ENCODE results near the gene MAGEA6.

Gene MAGEA6

DNA sequence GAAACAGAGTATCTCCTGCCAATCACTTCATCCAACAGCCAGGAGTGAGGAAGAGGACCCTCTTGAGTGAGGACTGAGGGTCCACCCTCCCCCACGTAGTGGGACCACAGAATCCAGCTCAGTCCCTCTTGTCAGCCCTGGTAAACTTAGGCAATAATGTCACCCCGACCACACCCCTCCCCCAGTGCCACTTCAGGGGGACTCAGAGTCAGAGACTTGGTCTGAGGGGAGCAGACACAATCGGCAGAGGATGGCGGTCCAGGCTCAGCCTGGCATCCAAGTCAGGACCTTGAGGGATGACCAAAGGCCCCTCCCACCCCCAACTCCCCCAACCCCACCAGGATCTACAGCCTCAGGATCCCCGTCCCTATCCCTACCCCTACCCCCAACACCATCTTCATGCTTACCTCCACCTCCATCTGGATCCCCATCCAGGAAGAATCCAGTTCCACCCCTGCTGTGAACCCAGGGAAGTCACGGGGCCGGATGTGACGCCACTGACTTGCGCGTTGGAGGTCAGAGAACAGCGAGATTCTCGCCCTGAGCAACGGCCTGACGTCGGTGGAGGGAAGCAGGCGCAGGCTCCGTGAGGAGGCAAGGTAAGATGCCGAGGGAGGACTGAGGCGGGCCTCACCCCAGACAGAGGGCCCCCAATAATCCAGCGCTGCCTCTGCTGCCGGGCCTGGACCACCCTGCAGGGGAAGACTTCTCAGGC is 36.1 kb downstream of the MAGEA6 start, which contains the start of the genes CSAG1 and MAGEA12:
TSS of gene CSAG1 (minus strand) at position 461 of the 715 bp plus-strand sequence. CDS start 1,261 bp downstream, outside the sequence.
TSS of gene MAGEA12 (plus strand) at position 497 of the 715 bp plus-strand sequence. CDS start 2,405 bp downstream, outside the sequence.
- DNase-seq (ENCODE audit: low read depth), result no peak

DNA sequence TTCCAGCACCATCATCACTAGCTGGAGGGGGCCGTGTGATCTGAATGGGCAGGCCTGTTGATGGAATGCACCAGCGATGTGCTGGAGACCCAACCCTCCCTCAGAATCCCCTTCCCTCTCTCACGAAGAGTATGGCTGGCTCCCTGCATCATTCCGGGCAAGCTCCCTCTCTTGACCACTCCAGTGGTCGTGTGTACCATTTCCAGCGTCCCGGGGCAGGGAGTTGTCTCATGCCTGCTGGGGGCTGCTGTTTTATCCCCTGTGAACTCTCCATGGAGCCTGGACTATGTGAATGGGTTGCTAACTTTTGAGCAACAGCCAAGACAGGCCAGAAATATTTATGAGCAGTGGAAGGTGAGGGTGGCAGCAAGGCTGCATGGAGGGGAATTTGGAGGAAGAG is 44.1 kb downstream of the MAGEA6 start:
- no peak for DNase-seq (ENCODE audit: low read depth)

Data from HS-5 (cell line).